HEK293 (cell line): ENCODE measurements around the gene IVD.

Experiments used
- HOXC10 ChIP-seq: sonication (generic); formaldehyde crosslinking; IDR thresholded peaks from 2 replicates; pipeline ENCODE4 v1.8.1; 2023; ENCODE audit warnings: mild to moderate bottlenecking, missing genetic modification reagents
- KLF8 ChIP-seq: fragments of 450-650 bp; formaldehyde crosslinking; IDR thresholded peaks from 2 replicates; pipeline ENCODE4 v1.5.1; 2016; ENCODE audit warnings: missing biosample characterization, missing genetic modification characterization
- MYNN ChIP-seq: fragments of 450-650 bp; formaldehyde crosslinking; IDR thresholded peaks from 2 replicates; pipeline ENCODE4 v1.5.1; 2016; ENCODE audit warnings: missing biosample characterization, missing genetic modification characterization, borderline replicate concordance
- PRDM1 ChIP-seq: fragments of 450-650 bp; formaldehyde crosslinking; IDR thresholded peaks from 2 replicates; pipeline ENCODE4; 2016; ENCODE audit warnings: missing biosample characterization, missing genetic modification characterization
- SCRT1 ChIP-seq: fragments of 450-650 bp; formaldehyde crosslinking; IDR thresholded peaks from 2 replicates; pipeline ENCODE4 v1.5.1; 2016; ENCODE audit warnings: missing biosample characterization, missing genetic modification characterization, borderline replicate concordance
- SETDB1 ChIP-seq: IDR thresholded peaks from one replicate; pipeline ENCODE4 v1.6.1; 2017; ENCODE audit warnings: mild to moderate bottlenecking, low read length, moderate library complexity, mixed read lengths; ENCODE audit not compliant: insufficient read length
- SP2 ChIP-seq: fragments of 450-650 bp; formaldehyde crosslinking; IDR thresholded peaks from 2 replicates; pipeline ENCODE4 v1.5.1; 2016; ENCODE audit warnings: missing biosample characterization, missing genetic modification characterization
- SP7 ChIP-seq: fragments of 450-650 bp; formaldehyde crosslinking; IDR thresholded peaks from 2 replicates; pipeline ENCODE4 v1.5.1; 2016; ENCODE audit warnings: missing biosample characterization, missing genetic modification characterization
- ZBTB20 ChIP-seq: fragments of 450-650 bp; formaldehyde crosslinking; IDR thresholded peaks from 2 replicates; pipeline ENCODE4 v1.5.1; 2016; ENCODE audit warnings: missing biosample characterization, missing genetic modification characterization
- ZEB2 ChIP-seq: fragments of 450-650 bp; formaldehyde crosslinking; IDR thresholded peaks from 2 replicates; pipeline ENCODE4 v1.5.1; 2016; ENCODE audit warnings: missing biosample characterization, missing genetic modification characterization
- ZFP69B ChIP-seq: fragments of 450-650 bp; formaldehyde crosslinking; IDR thresholded peaks from 2 replicates; pipeline ENCODE4 v1.5.1; 2016; ENCODE audit warnings: missing biosample characterization, missing genetic modification characterization
- ZIC2 ChIP-seq: fragments of 450-650 bp; formaldehyde crosslinking; IDR thresholded peaks from 2 replicates; pipeline ENCODE4 v1.5.1; 2016; ENCODE audit warnings: missing biosample characterization, missing genetic modification characterization
- ZNF146 ChIP-seq: fragments of 450-650 bp; formaldehyde crosslinking; IDR thresholded peaks from 2 replicates; pipeline ENCODE4 v1.5.1; 2016; ENCODE audit warnings: missing biosample characterization, missing genetic modification characterization
- ZNF23 ChIP-seq: fragments of 450-650 bp; formaldehyde crosslinking; IDR thresholded peaks from 2 replicates; pipeline ENCODE4 v1.5.1; 2016; ENCODE audit warnings: missing biosample characterization, missing genetic modification characterization, borderline replicate concordance
- ZNF274 ChIP-seq, 2 experiments: fragments of 200-500 bp in 1 of 2; fragments of 450-650 bp in 1 of 2; sonication (Bioruptor generic) in 1 of 2; formaldehyde crosslinking in 1 of 2; IDR thresholded peaks; 2 replicates each; pipeline versions ENCODE4 v1.5.1 to v1.6.1; 2014 to 2016; ENCODE audit warnings: borderline replicate concordance in 1 of 2, inconsistent platforms in 1 of 2, low read length in 1 of 2, missing biosample characterization in 1 of 2, missing genetic modification characterization in 1 of 2
- ZNF292 ChIP-seq: fragments of 450-650 bp; formaldehyde crosslinking; IDR thresholded peaks from 2 replicates; pipeline ENCODE4 v1.5.1; 2016; ENCODE audit warnings: low read depth, missing biosample characterization, missing genetic modification characterization, borderline replicate concordance
- ZNF324 ChIP-seq: fragments of 450-650 bp; formaldehyde crosslinking; IDR thresholded peaks from 2 replicates; pipeline ENCODE4 v1.5.1; 2016; ENCODE audit warnings: missing biosample characterization, missing genetic modification characterization
- ZNF341 ChIP-seq: fragments of 450-650 bp; formaldehyde crosslinking; IDR thresholded peaks from 2 replicates; pipeline ENCODE4; 2016; ENCODE audit warnings: low read depth, missing biosample characterization, missing genetic modification characterization
- ZNF518A ChIP-seq: fragments of 450-650 bp; formaldehyde crosslinking; conservative IDR thresholded peaks from 2 replicates; pipeline ENCODE4 v1.5.1; 2016; ENCODE audit warnings: low read depth, missing biosample characterization, missing genetic modification characterization
- ZNF548 ChIP-seq: fragments of 450-650 bp; formaldehyde crosslinking; IDR thresholded peaks from 2 replicates; pipeline ENCODE4 v1.5.1; 2016; ENCODE audit warnings: missing biosample characterization, missing genetic modification characterization
- ZNF596 ChIP-seq: fragments of 450-650 bp; IDR thresholded peaks from 2 replicates; pipeline ENCODE4 v1.5.0; 2018; ENCODE audit warnings: missing biosample characterization, mild to moderate bottlenecking, missing genetic modification characterization, moderate library complexity
- ZNF645 ChIP-seq: fragments of 450-650 bp; formaldehyde crosslinking; IDR thresholded peaks from 2 replicates; pipeline ENCODE4; 2016; ENCODE audit warnings: missing biosample characterization, missing genetic modification characterization
- ZSCAN16 ChIP-seq: fragments of 450-650 bp; formaldehyde crosslinking; IDR thresholded peaks from 2 replicates; pipeline ENCODE4 v1.5.1; 2016; ENCODE audit warnings: missing biosample characterization, missing genetic modification characterization
- TF ChIP-seq, protein P1 (sequence below): fragments of 450-650 bp; formaldehyde crosslinking; IDR thresholded peaks from 2 replicates; pipeline ENCODE4 v1.5.1; 2016; ENCODE audit warnings: missing biosample characterization, missing genetic modification characterization
- TF ChIP-seq, protein P2 (sequence below): fragments of 450-650 bp; formaldehyde crosslinking; IDR thresholded peaks from 2 replicates; pipeline ENCODE4 v1.5.1; 2016; ENCODE audit warnings: missing biosample characterization, missing genetic modification characterization, borderline replicate concordance

Gene IVD

DNA sequence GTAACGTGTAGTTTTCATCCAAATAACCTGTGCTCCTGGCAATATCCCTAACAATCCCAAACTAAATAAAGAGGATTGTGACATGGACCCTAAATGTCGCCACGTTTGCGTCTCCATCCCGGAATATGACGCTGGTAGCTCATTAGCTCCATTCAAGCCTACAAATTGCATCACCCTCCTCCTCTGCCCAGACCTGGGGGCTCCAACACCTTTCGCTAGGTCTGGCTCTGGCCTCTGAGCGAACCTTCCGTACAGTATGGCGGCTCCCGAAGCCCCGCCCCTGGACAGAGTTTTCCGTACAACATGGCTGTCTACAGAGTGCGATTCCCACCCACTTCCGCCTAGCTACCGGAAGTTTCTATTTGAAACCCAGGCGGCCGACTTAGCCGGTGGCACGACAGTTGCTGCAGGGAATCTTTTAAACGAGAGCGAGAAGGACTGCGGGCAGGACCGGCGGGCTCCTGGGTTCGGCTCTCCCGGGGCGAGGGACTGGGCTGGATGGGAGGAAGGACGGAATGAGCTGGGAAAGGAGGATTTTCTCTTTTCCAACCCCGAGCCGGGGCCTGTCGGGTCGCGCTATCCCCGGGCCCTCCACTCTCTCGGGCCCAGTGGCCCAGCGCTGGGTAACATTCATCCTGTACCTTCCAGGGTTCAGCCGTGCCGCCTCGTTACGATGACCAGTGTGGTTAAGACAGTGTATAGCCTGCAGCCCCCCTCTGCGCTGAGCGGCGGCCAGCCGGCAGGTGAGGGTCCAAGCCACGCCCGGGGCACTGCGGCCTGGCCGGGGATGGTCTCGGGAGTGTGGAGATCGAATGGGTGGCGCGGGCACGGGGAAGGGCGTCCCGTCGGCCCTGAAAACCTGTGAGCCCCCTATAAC, 22.8 kb upstream of the IVD start, which contains the start of gene KNSTRN (continued):
- TF ChIP-seq, protein P1, sequence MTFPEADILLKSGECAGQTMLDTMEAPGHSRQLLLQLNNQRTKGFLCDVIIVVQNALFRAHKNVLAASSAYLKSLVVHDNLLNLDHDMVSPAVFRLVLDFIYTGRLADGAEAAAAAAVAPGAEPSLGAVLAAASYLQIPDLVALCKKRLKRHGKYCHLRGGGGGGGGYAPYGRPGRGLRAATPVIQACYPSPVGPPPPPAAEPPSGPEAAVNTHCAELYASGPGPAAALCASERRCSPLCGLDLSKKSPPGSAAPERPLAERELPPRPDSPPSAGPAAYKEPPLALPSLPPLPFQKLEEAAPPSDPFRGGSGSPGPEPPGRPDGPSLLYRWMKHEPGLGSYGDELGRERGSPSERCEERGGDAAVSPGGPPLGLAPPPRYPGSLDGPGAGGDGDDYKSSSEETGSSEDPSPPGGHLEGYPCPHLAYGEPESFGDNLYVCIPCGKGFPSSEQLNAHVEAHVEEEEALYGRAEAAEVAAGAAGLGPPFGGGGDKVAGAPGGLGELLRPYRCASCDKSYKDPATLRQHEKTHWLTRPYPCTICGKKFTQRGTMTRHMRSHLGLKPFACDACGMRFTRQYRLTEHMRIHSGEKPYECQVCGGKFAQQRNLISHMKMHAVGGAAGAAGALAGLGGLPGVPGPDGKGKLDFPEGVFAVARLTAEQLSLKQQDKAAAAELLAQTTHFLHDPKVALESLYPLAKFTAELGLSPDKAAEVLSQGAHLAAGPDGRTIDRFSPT (tag by site-specific recombination) = no peak
- TF ChIP-seq ZNF23 = no peak
- peak; percentile 79 for TF ChIP-seq ZNF548 (tag by site-specific recombination)
- TF ChIP-seq ZNF146 = no peak
- TF ChIP-seq KLF8 (tag by site-specific recombination) = 0 out of 2 replicates have a peak, but pooled peaks have one; percentile 33
- TF ChIP-seq SP2 (tag by site-specific recombination) = peak; percentile 51
- no peak for TF ChIP-seq SCRT1 (tag by site-specific recombination)
- no peak for TF ChIP-seq ZIC2 (tag by site-specific recombination)
- TF ChIP-seq ZNF274 (IDR thresholded peaks at IDR 0.05; ENCODE audit: low read length) = no peak
- no peak for TF ChIP-seq ZNF274 (tag by site-specific recombination; IDR thresholded peaks at IDR 0.05; ENCODE audit: borderline replicate concordance)
- peak; percentile 34; the same call in 1 of the 2 replicates for TF ChIP-seq ZNF518A (tag by site-specific recombination)
- no peak for TF ChIP-seq ZSCAN16 (tag by site-specific recombination)
- TF ChIP-seq HOXC10 = no peak
- TF ChIP-seq ZNF324 (tag by site-specific recombination) = no peak
- no peak for TF ChIP-seq ZNF596
- no peak for TF ChIP-seq ZNF645 (tag by site-specific recombination)
- TF ChIP-seq ZNF292 (tag by site-specific recombination) = no peak
- no peak for TF ChIP-seq MYNN
- no peak for TF ChIP-seq ZEB2 (tag by site-specific recombination)
- peak; percentile 88 for TF ChIP-seq ZBTB20
- no peak for TF ChIP-seq PRDM1 (tag by site-specific recombination)
- TF ChIP-seq, protein P2, sequence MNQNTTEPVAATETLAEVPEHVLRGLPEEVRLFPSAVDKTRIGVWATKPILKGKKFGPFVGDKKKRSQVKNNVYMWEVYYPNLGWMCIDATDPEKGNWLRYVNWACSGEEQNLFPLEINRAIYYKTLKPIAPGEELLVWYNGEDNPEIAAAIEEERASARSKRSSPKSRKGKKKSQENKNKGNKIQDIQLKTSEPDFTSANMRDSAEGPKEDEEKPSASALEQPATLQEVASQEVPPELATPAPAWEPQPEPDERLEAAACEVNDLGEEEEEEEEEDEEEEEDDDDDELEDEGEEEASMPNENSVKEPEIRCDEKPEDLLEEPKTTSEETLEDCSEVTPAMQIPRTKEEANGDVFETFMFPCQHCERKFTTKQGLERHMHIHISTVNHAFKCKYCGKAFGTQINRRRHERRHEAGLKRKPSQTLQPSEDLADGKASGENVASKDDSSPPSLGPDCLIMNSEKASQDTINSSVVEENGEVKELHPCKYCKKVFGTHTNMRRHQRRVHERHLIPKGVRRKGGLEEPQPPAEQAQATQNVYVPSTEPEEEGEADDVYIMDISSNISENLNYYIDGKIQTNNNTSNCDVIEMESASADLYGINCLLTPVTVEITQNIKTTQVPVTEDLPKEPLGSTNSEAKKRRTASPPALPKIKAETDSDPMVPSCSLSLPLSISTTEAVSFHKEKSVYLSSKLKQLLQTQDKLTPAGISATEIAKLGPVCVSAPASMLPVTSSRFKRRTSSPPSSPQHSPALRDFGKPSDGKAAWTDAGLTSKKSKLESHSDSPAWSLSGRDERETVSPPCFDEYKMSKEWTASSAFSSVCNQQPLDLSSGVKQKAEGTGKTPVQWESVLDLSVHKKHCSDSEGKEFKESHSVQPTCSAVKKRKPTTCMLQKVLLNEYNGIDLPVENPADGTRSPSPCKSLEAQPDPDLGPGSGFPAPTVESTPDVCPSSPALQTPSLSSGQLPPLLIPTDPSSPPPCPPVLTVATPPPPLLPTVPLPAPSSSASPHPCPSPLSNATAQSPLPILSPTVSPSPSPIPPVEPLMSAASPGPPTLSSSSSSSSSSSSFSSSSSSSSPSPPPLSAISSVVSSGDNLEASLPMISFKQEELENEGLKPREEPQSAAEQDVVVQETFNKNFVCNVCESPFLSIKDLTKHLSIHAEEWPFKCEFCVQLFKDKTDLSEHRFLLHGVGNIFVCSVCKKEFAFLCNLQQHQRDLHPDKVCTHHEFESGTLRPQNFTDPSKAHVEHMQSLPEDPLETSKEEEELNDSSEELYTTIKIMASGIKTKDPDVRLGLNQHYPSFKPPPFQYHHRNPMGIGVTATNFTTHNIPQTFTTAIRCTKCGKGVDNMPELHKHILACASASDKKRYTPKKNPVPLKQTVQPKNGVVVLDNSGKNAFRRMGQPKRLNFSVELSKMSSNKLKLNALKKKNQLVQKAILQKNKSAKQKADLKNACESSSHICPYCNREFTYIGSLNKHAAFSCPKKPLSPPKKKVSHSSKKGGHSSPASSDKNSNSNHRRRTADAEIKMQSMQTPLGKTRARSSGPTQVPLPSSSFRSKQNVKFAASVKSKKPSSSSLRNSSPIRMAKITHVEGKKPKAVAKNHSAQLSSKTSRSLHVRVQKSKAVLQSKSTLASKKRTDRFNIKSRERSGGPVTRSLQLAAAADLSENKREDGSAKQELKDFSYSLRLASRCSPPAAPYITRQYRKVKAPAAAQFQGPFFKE (tag by site-specific recombination) = no peak
- TF ChIP-seq SETDB1 = no peak
- TF ChIP-seq SP7 (tag by site-specific recombination) = 0 out of 2 replicates have a peak, but pooled peaks have one; percentile 9
- no peak for TF ChIP-seq ZFP69B (tag by site-specific recombination)
- TF ChIP-seq ZNF341 (tag by site-specific recombination) = no peak
